Loucy (cell line): ENCODE measurements around the gene RPUSD1.

Experiments
- EZH2phosphoT487 ChIP-seq: fragments of 200-600 bp; IDR thresholded peaks from 2 replicates; pipeline ENCODE4 v1.6.1; 2018; ENCODE audit warnings: antibody characterized with exemption, mild to moderate bottlenecking, moderate library complexity, borderline replicate concordance
- TF ChIP-seq, protein P1 (sequence below): fragments of 200-600 bp; sonication (generic); conservative IDR thresholded peaks from 2 replicates; pipeline ENCODE4 v1.5.1; 2014; ENCODE audit warnings: mild to moderate bottlenecking, antibody characterized with exemption, low read length

DNA sequence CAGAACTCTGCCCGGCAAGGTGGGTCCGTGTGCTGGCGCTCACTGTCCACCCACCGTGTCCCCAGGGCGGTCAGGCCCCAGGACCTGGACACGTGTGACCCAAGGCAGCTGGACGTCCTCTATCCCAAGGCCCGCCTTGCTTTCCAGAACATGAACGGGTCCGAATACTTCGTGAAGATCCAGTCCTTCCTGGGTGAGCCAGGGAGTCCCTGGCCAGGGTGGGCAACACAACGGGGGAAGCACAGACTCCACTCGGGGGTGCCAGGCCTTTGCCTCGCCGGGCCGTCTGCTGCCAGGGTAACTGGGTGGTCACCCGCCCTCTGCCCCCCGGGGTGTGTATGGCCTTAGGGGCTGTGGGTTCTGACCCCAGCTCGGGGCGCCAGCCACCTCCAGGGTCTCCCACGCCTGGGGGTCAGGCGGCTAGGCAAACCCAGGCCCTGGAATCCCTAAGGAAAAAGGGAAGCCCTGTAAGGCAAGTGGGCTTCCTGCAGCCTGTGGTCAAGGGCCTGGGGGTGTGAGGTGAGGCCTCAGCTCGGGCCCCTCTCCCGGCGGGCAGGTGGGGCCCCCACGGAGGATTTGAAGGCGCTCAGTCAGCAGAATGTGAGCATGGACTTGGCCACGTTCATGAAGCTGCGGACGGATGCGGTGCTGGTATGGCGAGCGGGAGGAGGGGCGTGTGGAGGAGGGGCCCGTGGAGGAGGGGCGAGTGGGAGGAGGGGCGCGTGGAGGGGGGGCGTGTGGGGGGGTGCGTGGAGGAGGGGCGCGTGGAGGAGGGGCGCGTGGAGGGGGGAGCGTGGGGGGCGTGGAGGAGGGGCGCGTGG is 21.2 kb downstream of the RPUSD1 start:
- TF ChIP-seq, protein P1, sequence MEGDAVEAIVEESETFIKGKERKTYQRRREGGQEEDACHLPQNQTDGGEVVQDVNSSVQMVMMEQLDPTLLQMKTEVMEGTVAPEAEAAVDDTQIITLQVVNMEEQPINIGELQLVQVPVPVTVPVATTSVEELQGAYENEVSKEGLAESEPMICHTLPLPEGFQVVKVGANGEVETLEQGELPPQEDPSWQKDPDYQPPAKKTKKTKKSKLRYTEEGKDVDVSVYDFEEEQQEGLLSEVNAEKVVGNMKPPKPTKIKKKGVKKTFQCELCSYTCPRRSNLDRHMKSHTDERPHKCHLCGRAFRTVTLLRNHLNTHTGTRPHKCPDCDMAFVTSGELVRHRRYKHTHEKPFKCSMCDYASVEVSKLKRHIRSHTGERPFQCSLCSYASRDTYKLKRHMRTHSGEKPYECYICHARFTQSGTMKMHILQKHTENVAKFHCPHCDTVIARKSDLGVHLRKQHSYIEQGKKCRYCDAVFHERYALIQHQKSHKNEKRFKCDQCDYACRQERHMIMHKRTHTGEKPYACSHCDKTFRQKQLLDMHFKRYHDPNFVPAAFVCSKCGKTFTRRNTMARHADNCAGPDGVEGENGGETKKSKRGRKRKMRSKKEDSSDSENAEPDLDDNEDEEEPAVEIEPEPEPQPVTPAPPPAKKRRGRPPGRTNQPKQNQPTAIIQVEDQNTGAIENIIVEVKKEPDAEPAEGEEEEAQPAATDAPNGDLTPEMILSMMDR = no peak
- TF ChIP-seq EZH2phosphoT487 = no peak
